Psoas muscle (tissue), 8 donors: ENCODE data around the gene HAVCR2. TPM values are rescaled to one million over a fixed set of nuclear protein-coding genes. Genes with fewer than 3 reads are reported as not detected.

ENCODE experiments used
- ATAC-seq, 4 donors: fragments of 200-7000 bp; cut with Tn5 transposase; one replicate each; pipeline ENCODE4 v1.9.1; 2020; ENCODE audit warnings: moderate library complexity in 3 of 4, mild to moderate bottlenecking in 2 of 4
- DNase-seq, 2 donors: peaks; one replicate each; pipeline ENCODE4 v3.0.0-alpha.2; 2020
- H3K27ac ChIP-seq: fragments of 200-600 bp; one replicate; pipeline ENCODE4 v1.8.0; 2022
- H3K27me3 ChIP-seq, 3 donors: fragments of 200-600 bp in 1 of 3; one replicate each; pipeline versions ENCODE4 v1.6.1 to v1.8.0; 2013 to 2022; ENCODE audit warnings: low read length in 2 of 3, mild to moderate bottlenecking in 2 of 3, moderate library complexity in 1 of 3; ENCODE audit not compliant: insufficient read depth in 3 of 3
- H3K36me3 ChIP-seq, 2 donors: fragments of 200-600 bp in 1 of 2; one replicate each; pipeline versions ENCODE4 v1.6.1 to v1.8.0; 2013 to 2022; ENCODE audit warnings: low read depth in 1 of 2, mild to moderate bottlenecking in 1 of 2, moderate library complexity in 1 of 2; ENCODE audit not compliant: insufficient read depth in 1 of 2
- H3K4me1 ChIP-seq: fragments of 200-600 bp; one replicate; pipeline ENCODE4 v1.8.0; 2022
- H3K4me3 ChIP-seq: fragments of 200-600 bp; one replicate; pipeline ENCODE4 v1.8.0; 2022; ENCODE audit warnings: mild to moderate bottlenecking
- H3K9me3 ChIP-seq: fragments of 200-600 bp; one replicate; pipeline ENCODE4 v1.8.0; 2022
- CTCF ChIP-seq: fragments of 200-600 bp; IDR thresholded peaks from one replicate; pipeline ENCODE4 v1.8.0; 2022; ENCODE audit warnings: antibody characterized with exemption
- WGBS, 3 donors: extraction: QIAGEN DNeasy Blood & Tissue Kit; methylation state at CpG; one replicate each; pipeline versions ENCODE4 v1.1.6 to v1.1.7; 2013; 5-methylcytosine and 5-hydroxymethylcytosine counted together
- intact Hi-C, 2 donors: fragments of 100-400 bp; cut with DNase I; formaldehyde crosslinking; loops; one replicate each; pipeline versions ENCODE4 v1.11.0 to v1.14.2; 2022
- polyA plus RNA-seq, 3 donors: library from polyadenylated mRNA; stranded (reverse); fragments of 200-250 nt; gene quantifications; one replicate each; pipeline ENCODE4 v1.2.3, GENCODE V29; 2013
- total RNA-seq, 4 donors: library from RNA; stranded (reverse); fragmentation: NEBNext Ultra II Directional in 2 of 4; extraction: Animal tissue kit (Norgen Biotek cat#: 25700) in 2 of 4; gene quantifications; one replicate each; pipeline versions ENCODE4 v1.2.1 to v1.2.4, GENCODE V29; 2021 to 2023
- donor health status: healthy with polysubstance abuse.
- donor health status: DM: no; HTN: no; CAD: no; lungs with moderate emphysema.
- donor health status: Bipolar disorder and iron deficiency.
- donor health status: healthy.
- donor health status: DM: yes; HTN: yes; CAD: no.
- donor health status: DM: no; HTN: no; CAD: no.
- donor health status: DM: no; HTN: no; CAD: no.
- donor health status: DM: yes; HTN: yes; CAD: no.

HAVCR2 gene
- total and polyA plus RNA-seq, 7 donors, result 0.48 to 3.5 (median 1.4) TPM

GRCh38 chr5:157106630-157107461, 2.0 kb downstream of the HAVCR2 start:
- H3K27me3 ChIP-seq, result no peaks in the 10 kb centered on the region
- TF ChIP-seq CTCF, result no peak
- DNase-seq (peak in 1 of 2 donors; percentile 33), ATAC-seq (peak in 1 of 4 donors; percentile 16)
- no peaks in the 10 kb centered on the region for H3K4me1 ChIP-seq
- no peak overlapping the region for H3K27ac ChIP-seq
- H3K36me3 ChIP-seq, result no peaks in the 10 kb centered on the region
- intact Hi-C loops, result no loop called here
- H3K4me3 ChIP-seq, result no peak overlapping the region
- 73 to 75% (median 74%) methylated on average over 14 of the region's 14 CpGs for WGBS, 3 donors
- no peaks in the 10 kb centered on the region for H3K9me3 ChIP-seq

GRCh38 chr5:157100140-157100679, 8.6 kb downstream of the HAVCR2 start:
- no peaks in the 10 kb centered on the region for H3K9me3 ChIP-seq
- DNase-seq (no peak), ATAC-seq (peak; percentile 15 to 66 (median 44))
- H3K4me3 ChIP-seq, result no peak overlapping the region
- intact Hi-C loops, result no loop called here
- no peaks in the 10 kb centered on the region for H3K36me3 ChIP-seq
- H3K4me1 ChIP-seq, result no peaks in the 10 kb centered on the region
- TF ChIP-seq CTCF, result no peak
- H3K27me3 ChIP-seq, result no peaks in the 10 kb centered on the region
- H3K27ac ChIP-seq, result no peak overlapping the region
- WGBS, 3 donors, result 64 to 73% (median 68%) methylated on average over 2 of the region's 2 CpGs

- Histone ChIP-seq H3K27ac (no peak overlapping the region), H3K36me3 (no peaks in the 10 kb centered on the region), H3K4me1 (no peaks in the 10 kb centered on the region), H3K27me3 (no peaks in the 10 kb centered on the region), H3K9me3 (no peaks in the 10 kb centered on the region), H3K4me3 (no peak overlapping the region)
- TF ChIP-seq CTCF, result no peak
- intact Hi-C loops, result no loop called here
- 73 to 82% (median 75%) methylated on average over 3 of the region's 3 CpGs for WGBS, 3 donors
- DNase-seq (no peak), ATAC-seq (no peak)
These were observed 20.4 kb downstream of the HAVCR2 start for GRCh38 chr5:157088342-157088990.

GRCh38 chr5:157086751-157087359, 22.0 kb downstream of the HAVCR2 start:
- H3K9me3 ChIP-seq, result no peaks in the 10 kb centered on the region
- 77 to 80% (median 78%) methylated on average over 8 of the region's 8 CpGs for WGBS, 3 donors
- DNase-seq (no peak), ATAC-seq (no peak)
- H3K27ac ChIP-seq, result no peak overlapping the region
- intact Hi-C loops, result no loop called here
- no peaks in the 10 kb centered on the region for H3K4me1 ChIP-seq
- no peaks in the 10 kb centered on the region for H3K27me3 ChIP-seq
- no peak overlapping the region for H3K4me3 ChIP-seq
- TF ChIP-seq CTCF, result no peak
- no peaks in the 10 kb centered on the region for H3K36me3 ChIP-seq
